ENCODE results near the gene MRPL39.

DNA sequence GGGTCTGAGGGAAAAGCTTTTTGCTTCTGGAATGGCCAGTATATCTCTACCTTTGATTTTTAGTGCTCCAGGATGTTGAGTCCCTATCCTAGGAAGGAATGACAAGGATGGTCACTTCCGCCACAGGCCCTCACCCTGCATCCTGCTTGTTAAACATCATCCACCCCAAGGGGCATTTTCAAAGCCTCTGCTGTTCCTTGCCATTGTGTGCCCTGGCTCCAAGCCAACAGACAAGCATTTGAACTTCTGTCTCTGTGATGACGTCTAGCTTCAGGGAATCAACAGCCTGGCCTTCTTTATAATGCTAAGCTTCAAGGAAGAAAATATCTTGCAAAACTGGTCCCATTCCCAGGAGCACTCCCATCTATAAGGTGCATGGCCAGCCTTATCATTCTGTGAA lies 19.5 kb upstream of the MRPL39 start:
- no peak for TF ChIP-seq EZH2 (IDR thresholded peaks at IDR 0.05; ENCODE audit: borderline replicate concordance, low read depth, low read length)
- no peak for TF ChIP-seq ESRRA (IDR thresholded peaks at IDR 0.05; ENCODE audit: borderline replicate concordance, low read depth)
- no peak for TF ChIP-seq CBX5 (IDR thresholded peaks at IDR 0.05; ENCODE audit: borderline replicate concordance, low read depth)
- TF ChIP-seq CCAR2 (IDR thresholded peaks at IDR 0.05; ENCODE audit: low read depth, low read length): no peak
- TF ChIP-seq, protein P1, sequence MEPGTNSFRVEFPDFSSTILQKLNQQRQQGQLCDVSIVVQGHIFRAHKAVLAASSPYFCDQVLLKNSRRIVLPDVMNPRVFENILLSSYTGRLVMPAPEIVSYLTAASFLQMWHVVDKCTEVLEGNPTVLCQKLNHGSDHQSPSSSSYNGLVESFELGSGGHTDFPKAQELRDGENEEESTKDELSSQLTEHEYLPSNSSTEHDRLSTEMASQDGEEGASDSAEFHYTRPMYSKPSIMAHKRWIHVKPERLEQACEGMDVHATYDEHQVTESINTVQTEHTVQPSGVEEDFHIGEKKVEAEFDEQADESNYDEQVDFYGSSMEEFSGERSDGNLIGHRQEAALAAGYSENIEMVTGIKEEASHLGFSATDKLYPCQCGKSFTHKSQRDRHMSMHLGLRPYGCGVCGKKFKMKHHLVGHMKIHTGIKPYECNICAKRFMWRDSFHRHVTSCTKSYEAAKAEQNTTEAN (CRISPR knock-in tag; IDR thresholded peaks at IDR 0.05): no peak
- TF ChIP-seq, protein P2, sequence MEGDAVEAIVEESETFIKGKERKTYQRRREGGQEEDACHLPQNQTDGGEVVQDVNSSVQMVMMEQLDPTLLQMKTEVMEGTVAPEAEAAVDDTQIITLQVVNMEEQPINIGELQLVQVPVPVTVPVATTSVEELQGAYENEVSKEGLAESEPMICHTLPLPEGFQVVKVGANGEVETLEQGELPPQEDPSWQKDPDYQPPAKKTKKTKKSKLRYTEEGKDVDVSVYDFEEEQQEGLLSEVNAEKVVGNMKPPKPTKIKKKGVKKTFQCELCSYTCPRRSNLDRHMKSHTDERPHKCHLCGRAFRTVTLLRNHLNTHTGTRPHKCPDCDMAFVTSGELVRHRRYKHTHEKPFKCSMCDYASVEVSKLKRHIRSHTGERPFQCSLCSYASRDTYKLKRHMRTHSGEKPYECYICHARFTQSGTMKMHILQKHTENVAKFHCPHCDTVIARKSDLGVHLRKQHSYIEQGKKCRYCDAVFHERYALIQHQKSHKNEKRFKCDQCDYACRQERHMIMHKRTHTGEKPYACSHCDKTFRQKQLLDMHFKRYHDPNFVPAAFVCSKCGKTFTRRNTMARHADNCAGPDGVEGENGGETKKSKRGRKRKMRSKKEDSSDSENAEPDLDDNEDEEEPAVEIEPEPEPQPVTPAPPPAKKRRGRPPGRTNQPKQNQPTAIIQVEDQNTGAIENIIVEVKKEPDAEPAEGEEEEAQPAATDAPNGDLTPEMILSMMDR (IDR thresholded peaks at IDR 0.05 in 2 of 3, conservative IDR thresholded peaks at IDR 0.05 in 1 of 3; ENCODE audit: insufficient read depth in 2 of 3, low read depth in 1 of 3, low read length in 3 of 3): no peak
